ENCODE data around the gene C2orf42.

- TF ChIP-seq CTCF (conservative IDR thresholded peaks at IDR 0.05; ENCODE audit: low read length) (no peak), EZH2phosphoT487 (IDR thresholded peaks at IDR 0.05; ENCODE audit: borderline replicate concordance) (no peak)
Observed at GRCh38 chr2:70111752-70112591, 78.8 kb downstream of the C2orf42 start.

All from Loucy (cell line).